OCI-LY1 (cell line): ENCODE measurements around the gene TBX18.

Source experiments
- H2AFZ ChIP-seq: fragments of 200-600 bp; sonication (generic), shearing (Covaris generic); 2 replicates; pipeline ENCODE4 v1.6.0; 2014; ENCODE audit warnings: antibody characterized with exemption, mild to moderate bottlenecking, low read length
- H3F3A ChIP-seq: fragments of 200-600 bp; sonication (generic), shearing (Covaris generic); 2 replicates; pipeline ENCODE4 v1.6.0; 2014; ENCODE audit warnings: mild to moderate bottlenecking, antibody characterized with exemption, low read length, moderate library complexity; ENCODE audit not compliant: insufficient read depth
- H3K27ac ChIP-seq: fragments of 200-600 bp; sonication (generic); 2 replicates; pipeline ENCODE4 v1.5.1; 2014; ENCODE audit warnings: low read length, mixed run types, mild to moderate bottlenecking, low read depth; ENCODE audit not compliant: poor library complexity, severe bottlenecking
- H3K27me3 ChIP-seq: fragments of 200-600 bp; sonication (generic); 2 replicates; pipeline ENCODE4 v1.6.0; 2014; ENCODE audit warnings: antibody characterized with exemption, mild to moderate bottlenecking, low read length, moderate library complexity; ENCODE audit not compliant: insufficient read depth
- H3K36me3 ChIP-seq: fragments of 200-600 bp; sonication (generic); 2 replicates; pipeline ENCODE4 v1.6.1; 2014; ENCODE audit warnings: mild to moderate bottlenecking, antibody characterized with exemption, low read length, moderate library complexity, mixed read lengths; ENCODE audit not compliant: insufficient read depth
- H3K4me1 ChIP-seq: fragments of 200-600 bp; sonication (generic); 2 replicates; pipeline ENCODE4 v1.5.1; 2014; ENCODE audit warnings: mild to moderate bottlenecking, low read length, moderate library complexity; ENCODE audit not compliant: insufficient read depth, severe bottlenecking
- H3K4me2 ChIP-seq: fragments of 200-600 bp; sonication (generic), shearing (Covaris generic); 2 replicates; pipeline ENCODE4 v1.6.1; 2014; ENCODE audit warnings: low read length
- H3K4me3 ChIP-seq: fragments of 200-600 bp; sonication (generic); 2 replicates; pipeline ENCODE4 v1.5.1; 2014; ENCODE audit warnings: low read length, low read depth, mild to moderate bottlenecking, mixed read lengths; ENCODE audit not compliant: poor library complexity, severe bottlenecking
- H3K79me2 ChIP-seq: fragments of 200-600 bp; shearing (Covaris generic); 2 replicates; pipeline ENCODE4 v1.6.1; 2016; ENCODE audit warnings: mixed run types, low read length, mixed read lengths; ENCODE audit not compliant: insufficient read depth
- H3K9ac ChIP-seq: fragments of 200-600 bp; sonication (generic), shearing (Covaris generic); 2 replicates; pipeline ENCODE4 v1.6.1; 2014; ENCODE audit warnings: mild to moderate bottlenecking, low read length, mixed read lengths
- H3K9me2 ChIP-seq: fragments of 200-600 bp; sonication (generic), shearing (Covaris generic); 2 replicates; pipeline ENCODE4 v1.6.1; 2014; ENCODE audit warnings: low read depth, mild to moderate bottlenecking, low read length, mixed read lengths
- H3K9me3 ChIP-seq: fragments of 200-600 bp; shearing (Covaris generic); 2 replicates; pipeline ENCODE4 v1.6.1; 2014; ENCODE audit warnings: low read length, mixed read lengths
- H4K20me1 ChIP-seq: fragments of 200-600 bp; sonication (generic), shearing (Covaris generic); 2 replicates; pipeline ENCODE4 v1.6.0; 2016; ENCODE audit warnings: mild to moderate bottlenecking, low read length; ENCODE audit not compliant: insufficient read depth
- EZH2 ChIP-seq: fragments of 200-600 bp; sonication (generic), shearing (Covaris generic); IDR thresholded peaks from 2 replicates; pipeline ENCODE4 v1.8.0; 2017; ENCODE audit warnings: borderline replicate concordance, mixed run types, mild to moderate bottlenecking, antibody characterized with exemption, low read length, moderate library complexity, mixed read lengths
- TF ChIP-seq, protein P1 (sequence below): fragments of 200-600 bp; sonication (generic), shearing (Covaris generic); IDR thresholded peaks from 2 replicates; pipeline ENCODE4 v1.5.1; 2017; ENCODE audit warnings: mild to moderate bottlenecking, antibody characterized with exemption, low read length, moderate library complexity, mixed read lengths

TBX18 gene

DNA sequence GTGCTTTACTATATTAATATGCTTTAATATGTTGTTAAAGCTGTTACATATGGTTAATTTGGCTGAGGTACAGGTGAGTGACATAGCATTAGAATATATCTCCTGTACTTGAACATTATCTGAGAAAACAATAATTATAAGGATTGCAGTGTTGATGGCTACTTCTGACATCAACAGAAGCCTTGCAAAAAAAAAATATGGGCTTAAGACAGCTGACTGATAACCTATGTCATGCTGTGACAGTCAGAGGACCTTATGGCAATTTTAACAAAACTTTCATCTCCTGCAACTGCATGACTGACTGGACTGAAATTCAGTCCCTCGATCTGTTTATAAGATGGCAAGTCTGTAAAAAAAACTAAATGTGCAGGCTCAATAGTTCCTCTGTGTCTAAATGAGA lies 27.5 kb upstream of the TBX18 start:
- Histone ChIP-seq H3K27me3 (no peaks in the 10 kb centered on the region), H3K9me3 (no peaks in the 10 kb centered on the region), H3K9ac (no peak overlapping the region), H3K79me2 (no peaks in the 10 kb centered on the region), H3K36me3 (no peaks in the 10 kb centered on the region), H3F3A (no peaks in the 10 kb centered on the region), H3K4me2 (no peak overlapping the region), H2AFZ (no peak overlapping the region), H4K20me1 (no peaks in the 10 kb centered on the region), H3K4me3 (no peak overlapping the region), H3K4me1 (no peaks in the 10 kb centered on the region), H3K27ac (no peak overlapping the region), H3K9me2 (no peaks in the 10 kb centered on the region)
- no peak for TF ChIP-seq EZH2
- TF ChIP-seq, protein P1, sequence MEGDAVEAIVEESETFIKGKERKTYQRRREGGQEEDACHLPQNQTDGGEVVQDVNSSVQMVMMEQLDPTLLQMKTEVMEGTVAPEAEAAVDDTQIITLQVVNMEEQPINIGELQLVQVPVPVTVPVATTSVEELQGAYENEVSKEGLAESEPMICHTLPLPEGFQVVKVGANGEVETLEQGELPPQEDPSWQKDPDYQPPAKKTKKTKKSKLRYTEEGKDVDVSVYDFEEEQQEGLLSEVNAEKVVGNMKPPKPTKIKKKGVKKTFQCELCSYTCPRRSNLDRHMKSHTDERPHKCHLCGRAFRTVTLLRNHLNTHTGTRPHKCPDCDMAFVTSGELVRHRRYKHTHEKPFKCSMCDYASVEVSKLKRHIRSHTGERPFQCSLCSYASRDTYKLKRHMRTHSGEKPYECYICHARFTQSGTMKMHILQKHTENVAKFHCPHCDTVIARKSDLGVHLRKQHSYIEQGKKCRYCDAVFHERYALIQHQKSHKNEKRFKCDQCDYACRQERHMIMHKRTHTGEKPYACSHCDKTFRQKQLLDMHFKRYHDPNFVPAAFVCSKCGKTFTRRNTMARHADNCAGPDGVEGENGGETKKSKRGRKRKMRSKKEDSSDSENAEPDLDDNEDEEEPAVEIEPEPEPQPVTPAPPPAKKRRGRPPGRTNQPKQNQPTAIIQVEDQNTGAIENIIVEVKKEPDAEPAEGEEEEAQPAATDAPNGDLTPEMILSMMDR: no peak

DNA sequence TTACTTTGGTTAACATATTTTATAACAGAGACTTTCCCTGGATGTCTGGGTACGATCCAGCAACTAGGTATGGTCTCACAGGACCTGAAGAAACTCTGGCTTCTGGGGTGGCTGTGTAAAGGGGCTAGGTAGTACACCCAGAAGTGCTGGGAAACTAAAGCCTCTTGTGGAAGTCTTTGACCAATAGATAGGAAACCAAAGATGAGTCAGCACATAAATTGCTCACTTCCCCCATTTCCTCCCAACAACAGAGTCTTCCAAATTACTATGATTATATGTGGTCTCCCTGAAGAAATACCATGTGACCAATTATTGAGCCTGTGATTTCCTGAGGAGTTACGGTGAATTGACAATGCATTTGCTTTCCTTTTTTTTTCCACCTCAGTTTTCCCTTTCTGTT lies 26.8 kb upstream of the TBX18 start:
- H2AFZ ChIP-seq: no peak overlapping the region
- H3F3A ChIP-seq: no peaks in the 10 kb centered on the region
- no peaks in the 10 kb centered on the region for H3K27me3 ChIP-seq
- H3K79me2 ChIP-seq: no peaks in the 10 kb centered on the region
- H3K9ac ChIP-seq: no peak overlapping the region
- H3K36me3 ChIP-seq: no peaks in the 10 kb centered on the region
- no peak overlapping the region for H3K27ac ChIP-seq
- no peak overlapping the region for H3K4me3 ChIP-seq
- no peaks in the 10 kb centered on the region for H4K20me1 ChIP-seq
- H3K4me2 ChIP-seq: no peak overlapping the region
- H3K9me3 ChIP-seq: no peaks in the 10 kb centered on the region
- H3K4me1 ChIP-seq: no peaks in the 10 kb centered on the region
- H3K9me2 ChIP-seq: no peaks in the 10 kb centered on the region
- TF ChIP-seq, protein P1: no peak
- no peak for TF ChIP-seq EZH2

DNA sequence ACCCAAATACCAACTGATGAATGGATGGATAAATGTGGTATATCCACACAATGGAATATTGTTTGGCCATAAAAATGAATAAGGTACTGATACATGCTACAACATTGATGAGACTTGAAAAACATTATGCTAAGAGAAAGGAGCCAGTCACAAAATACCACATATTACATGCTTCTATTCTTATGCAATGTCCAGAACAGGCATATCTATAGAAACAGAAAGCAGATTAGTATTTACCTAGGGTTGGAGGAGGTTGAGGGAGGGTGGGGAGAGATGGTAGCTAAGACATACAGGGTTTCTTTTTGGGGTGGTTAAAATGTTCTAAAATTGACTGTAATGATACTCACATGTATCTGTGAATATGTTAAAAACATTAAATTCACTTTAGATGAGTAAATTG lies 24.8 kb upstream of the TBX18 start:
- Histone ChIP-seq H3K27ac (no peak overlapping the region), H3K9ac (no peak overlapping the region), H3K4me3 (no peak overlapping the region), H3K36me3 (no peaks in the 10 kb centered on the region), H3K79me2 (no peaks in the 10 kb centered on the region), H3K9me2 (no peaks in the 10 kb centered on the region), H3K9me3 (no peaks in the 10 kb centered on the region), H3F3A (no peaks in the 10 kb centered on the region), H3K4me1 (no peaks in the 10 kb centered on the region), H3K4me2 (no peak overlapping the region), H3K27me3 (no peaks in the 10 kb centered on the region), H2AFZ (no peak overlapping the region), H4K20me1 (no peaks in the 10 kb centered on the region)
- TF ChIP-seq, protein P1: no peak
- TF ChIP-seq EZH2: no peak
